Superior temporal gyrus (tissue), 1 donor: Measurements from ENCODE around the gene PADI4.

Source experiments
- DNase-seq: peaks from one replicate; pipeline ENCODE4 v3.0.0-alpha.2; 2016; ENCODE audit errors: extremely low spot score

The PADI4 gene

DNA sequence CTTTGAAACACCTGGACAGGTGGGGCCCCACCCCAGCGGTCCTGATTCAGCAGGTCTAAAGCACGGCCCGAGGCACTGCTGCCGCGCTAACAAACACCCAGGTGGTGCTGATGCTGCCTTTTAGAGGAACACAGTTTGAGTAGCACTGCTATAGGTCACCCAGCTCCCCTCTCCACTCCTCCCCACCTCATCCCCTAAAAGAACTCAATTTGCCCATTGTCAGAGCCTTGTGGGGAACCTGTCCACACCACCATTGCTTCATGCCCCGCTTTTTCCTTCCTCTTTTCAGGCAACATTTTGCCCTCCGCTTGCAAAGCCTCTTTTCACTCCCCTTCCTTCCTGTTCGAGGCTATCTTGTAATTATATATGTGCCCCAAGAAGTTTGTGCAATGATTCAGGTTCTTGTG lies 26.2 kb upstream of the PADI4 start:
- no peak for DNase-seq

- DNase-seq: no peak
Measured at GRCh38 chr1:17282836-17283235, 25.2 kb upstream of the PADI4 start.

GRCh38 chr1:17286646-17287045 lies 21.4 kb upstream of the PADI4 start:
- DNase-seq: no peak

DNA sequence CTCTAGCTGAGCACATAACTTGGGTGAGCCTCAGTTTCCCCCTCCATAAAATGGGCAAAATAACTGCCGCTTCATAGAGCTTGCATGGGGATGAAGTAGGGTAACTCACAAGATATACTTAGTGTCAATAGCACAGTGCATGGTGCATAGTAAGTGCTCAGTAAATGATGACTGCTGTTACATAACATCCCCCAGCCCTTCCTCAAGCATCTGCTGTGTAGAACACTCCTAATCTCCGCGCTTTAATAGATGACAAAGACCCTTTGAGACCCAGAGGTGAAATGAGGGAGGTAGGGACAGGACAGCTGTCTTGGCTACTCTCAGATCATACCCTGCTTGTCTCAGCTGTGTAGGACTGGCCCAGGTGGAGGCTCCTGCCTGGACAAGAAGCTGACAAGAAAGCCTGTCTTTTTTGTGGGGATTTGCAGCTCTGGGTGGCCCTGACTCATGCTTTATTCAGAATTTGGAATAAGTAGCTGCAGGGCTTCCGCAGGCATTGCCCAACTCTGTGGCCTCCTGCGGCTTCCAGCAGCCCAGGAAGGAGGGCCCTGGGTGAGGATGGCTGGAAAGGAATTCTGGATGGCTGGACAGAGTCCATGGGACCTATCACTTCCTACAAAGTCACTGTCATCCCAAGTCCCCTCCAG lies 20.7 kb upstream of the PADI4 start:
- DNase-seq: no peak

GRCh38 chr1:17289721-17290120 lies 18.3 kb upstream of the PADI4 start:
- DNase-seq: no peak

- DNase-seq: no peak
Measured at GRCh38 chr1:17290553-17290952, 17.4 kb upstream of the PADI4 start.

DNA sequence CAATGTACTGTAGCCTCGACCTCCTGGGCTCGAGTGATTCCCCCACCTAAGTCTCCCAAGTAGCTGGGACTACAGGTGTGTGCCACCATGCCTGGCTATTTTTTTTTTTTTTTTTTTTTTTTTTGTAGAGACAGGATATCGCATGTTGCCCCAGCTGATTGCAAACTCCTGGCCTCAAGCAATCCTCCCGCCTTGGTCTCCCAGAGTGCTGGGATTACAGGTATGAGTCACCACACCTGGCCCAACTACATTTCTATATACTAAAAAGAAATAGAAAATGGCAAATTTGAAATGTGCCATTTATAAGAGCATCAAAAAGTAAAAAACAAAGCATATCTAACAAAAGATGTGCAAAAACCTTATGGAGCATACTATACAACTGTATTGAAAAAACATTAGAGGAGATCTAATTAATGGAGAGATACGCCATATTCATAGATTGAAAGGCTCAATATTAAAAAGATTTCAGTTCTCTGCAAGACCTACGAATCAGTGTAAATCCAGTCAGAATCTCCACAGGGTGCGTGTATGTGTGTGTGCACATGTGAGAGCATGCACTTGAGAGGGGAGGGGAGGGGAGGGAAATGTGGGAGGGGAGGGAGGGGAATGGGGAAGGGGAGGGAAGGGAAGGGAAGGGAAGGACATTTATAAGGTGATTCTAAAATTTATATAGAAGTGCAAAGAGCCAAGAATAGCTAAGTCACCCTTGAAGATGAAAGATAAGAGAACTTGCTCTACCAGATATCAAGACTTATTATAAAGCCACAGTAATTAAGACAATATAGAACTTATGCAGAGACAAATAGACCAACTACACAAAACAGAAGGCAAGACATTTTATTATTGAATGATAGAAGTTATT lies 15.5 kb upstream of the PADI4 start:
- no peak for DNase-seq

DNA sequence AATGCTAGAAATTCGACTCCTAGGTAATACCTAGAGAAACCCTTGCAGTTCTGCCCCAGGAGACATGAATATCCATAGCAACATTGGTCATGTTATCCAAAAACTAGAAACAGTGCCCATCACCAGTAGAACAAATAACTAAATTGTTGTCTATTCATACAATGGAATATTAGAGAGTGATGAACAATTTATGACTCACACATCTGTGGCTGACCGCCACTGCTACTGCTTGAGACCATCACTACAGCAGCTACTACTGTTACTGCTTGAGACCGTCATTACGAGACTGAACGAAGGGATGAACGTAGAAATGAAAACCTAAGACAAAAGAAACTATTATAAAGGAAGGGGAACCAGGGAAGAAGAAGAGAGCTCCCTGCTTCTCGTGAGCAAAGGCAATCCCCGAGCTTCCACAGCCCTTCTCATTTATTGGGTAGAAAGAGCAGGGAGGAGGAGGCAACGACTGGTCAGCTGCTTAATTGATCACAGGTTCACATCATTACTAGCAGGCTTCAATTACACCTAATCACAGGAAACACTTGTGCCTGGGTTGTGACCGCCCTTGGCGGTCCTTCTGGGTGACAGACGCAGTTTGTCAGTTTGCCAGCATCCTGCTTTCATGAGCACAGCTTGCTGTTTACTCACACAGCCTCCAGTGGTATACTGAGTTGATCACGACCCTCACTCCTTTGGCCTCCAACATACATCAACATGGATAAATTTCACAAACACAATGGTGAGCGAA lies 14.1 kb upstream of the PADI4 start:
- no peak for DNase-seq

GRCh38 chr1:17295292-17295691 lies 12.7 kb upstream of the PADI4 start:
- DNase-seq: no peak

- DNase-seq: no peak
Measured at GRCh38 chr1:17296086-17296485, 11.9 kb upstream of the PADI4 start.

DNA sequence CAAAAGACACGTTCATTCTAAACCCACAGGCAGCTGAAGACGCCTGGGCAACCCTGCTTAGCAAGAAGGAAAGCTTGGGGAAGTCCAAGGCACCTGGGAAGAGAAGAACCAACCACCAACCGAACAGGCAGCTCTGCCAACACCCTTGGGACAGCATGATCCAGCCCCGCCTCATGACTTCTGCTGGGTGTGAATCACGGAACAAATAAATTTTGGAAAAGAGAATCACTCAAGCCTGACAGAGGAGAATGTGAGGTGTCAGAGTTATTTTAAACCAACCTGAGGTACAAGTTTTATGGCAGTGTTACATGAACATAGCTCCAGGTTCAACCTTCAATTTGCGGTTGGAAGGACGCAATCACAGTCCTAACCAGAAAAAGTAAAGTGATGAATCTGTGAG lies 10.0 kb upstream of the PADI4 start:
- DNase-seq: no peak

- DNase-seq: no peak
Measured at GRCh38 chr1:17301767-17302166, 6.2 kb upstream of the PADI4 start.

- DNase-seq: no peak
Measured at GRCh38 chr1:17304151-17304825, 3.7 kb upstream of the PADI4 start.

DNA sequence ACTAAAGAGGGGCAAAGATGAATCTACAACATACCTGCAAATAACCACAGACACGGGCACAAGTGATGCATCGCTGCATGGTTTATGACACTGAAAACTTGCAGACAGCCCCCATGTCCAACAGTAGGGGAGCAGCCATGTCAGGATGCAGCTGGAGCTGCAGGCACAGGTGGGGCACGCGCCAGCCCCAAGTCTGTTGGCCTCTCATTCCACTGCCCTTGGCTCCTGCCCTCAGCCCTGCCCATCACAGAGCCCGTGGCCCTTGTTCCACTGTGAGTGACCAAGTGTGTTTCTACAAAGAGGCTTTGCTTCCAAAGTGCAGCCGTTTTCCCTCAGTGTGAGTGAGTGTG lies 3.2 kb upstream of the PADI4 start:
- DNase-seq: no peak

DNA sequence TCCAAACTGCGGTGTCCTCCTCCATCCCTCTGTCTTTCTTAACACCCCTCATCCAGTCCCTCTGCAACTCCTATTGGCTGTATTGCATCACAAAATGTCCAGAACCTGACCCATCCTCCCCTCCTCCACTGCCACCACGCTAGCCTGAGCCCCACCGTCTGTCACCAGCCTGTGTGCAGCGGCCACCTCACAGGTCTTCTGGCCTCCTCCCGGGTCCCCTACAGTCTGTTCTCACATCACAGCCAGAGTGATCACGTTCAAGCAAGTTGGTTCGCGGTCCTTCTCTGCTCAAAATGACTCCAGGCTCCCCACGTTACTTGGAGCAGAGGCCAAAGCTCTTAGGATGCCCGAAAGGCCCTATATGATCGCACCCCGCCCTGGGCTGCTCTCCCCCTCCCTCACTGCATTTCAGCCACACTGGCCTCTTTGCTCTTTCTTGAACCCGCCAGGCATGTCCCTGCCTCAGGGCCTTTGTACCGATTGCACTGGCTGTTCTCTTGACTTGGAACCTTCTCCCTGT lies 2.4 kb upstream of the PADI4 start:
- no peak for DNase-seq

GRCh38 chr1:17306407-17306806 lies 1.6 kb upstream of the PADI4 start:
- no peak for DNase-seq

GRCh38 chr1:17306921-17307320 lies 1.1 kb upstream of the PADI4 start:
- no peak for DNase-seq

DNA sequence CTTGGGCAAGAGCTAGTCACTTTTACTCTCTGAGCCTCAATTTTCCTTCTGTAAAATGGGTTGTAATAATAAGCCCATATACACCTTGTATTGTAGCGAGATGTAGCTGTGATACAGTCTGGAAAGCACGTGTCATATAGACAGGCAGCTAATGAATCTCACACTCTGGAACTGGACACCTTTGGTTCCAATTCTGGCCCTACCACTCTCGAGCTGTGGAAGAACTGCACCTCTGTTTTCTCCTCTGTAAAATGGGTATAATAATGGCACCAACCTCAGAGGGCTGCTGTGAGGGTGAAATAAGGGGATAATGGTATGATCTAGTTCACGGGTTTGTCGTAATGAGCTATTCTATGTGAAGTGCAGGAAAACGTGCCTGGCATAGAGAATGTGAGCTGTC lies 668 bp upstream of the PADI4 start:
- DNase-seq: no peak

DNA sequence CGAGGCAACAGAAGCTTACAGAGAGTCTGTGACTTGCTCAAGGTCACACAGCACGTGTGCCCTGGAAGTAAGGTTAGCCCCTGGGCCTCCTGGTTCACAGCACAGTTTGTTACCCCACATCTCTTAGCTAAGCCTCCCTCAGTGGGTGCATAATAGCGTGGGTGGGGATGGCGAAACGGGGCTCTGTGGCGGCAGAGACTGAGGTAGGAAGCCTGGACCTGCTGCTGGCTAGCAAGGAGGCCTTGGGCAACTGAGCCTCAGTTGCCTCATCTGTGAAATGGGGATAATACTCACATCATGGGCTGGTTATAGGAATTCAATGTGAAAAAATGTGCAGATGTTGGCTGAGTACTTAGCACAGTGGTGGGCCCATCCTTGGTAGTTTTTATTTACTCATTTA lies 596 bp downstream of the PADI4 start:
- DNase-seq: no peak

DNA sequence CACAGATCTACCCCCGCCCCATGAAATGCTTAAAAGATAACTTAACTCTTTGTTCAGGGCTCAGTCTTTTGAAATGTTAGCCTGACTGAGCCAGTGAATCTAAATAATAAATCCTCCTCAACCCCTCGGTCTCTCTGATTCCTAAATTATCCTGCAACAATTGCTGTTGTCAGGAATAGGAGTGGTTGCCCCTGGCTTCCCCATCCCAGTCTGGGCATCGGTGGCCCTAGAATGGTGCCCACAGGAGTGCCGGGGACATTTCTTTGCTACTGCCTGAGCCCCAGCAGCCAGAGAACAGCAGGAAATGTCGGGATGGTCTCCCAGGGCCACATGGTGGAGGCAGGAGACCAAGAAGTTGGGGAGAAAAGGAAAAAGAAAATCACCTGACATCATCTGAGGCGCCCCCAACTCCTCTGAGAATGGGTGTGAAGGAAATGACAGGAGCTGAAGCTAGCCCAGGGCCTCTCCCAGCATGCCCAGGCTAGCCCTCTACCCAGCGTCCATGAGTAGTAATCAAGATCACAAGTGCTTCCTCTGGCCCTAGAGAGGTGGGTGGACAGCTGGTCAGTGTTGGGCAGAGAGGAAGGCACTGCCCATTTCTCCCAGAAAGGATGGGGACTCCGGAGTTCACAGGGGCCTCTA lies 1.6 kb downstream of the PADI4 start:
- DNase-seq: no peak

GRCh38 chr1:17310068-17310640 lies 2.2 kb downstream of the PADI4 start:
- DNase-seq: no peak
